GM21723 (cell line): ENCODE data around the gene TUBB1.
"Not testable (repeated sequence)": the region's sequence is repeated elsewhere in the genome, so short reads cannot be mapped to it uniquely, and the experiment has no call there.

ENCODE experiments used
- ATAC-seq: cut with Tn5 transposase; IDR thresholded peaks from one replicate; pipeline ENCODE4 v1.9.1; 2021; ENCODE audit warnings: mild to moderate bottlenecking, moderate library complexity; ENCODE audit not compliant: unreplicated experiment

Gene TUBB1

GRCh38 chr20:59019217-59019616 is at the start of gene TUBB1:
Gene TUBB1 (plus strand): TSS chr20:59019429. CDS start chr20:59019523, 94 bp downstream.
- no peak for ATAC-seq

GRCh38 chr20:58969439-58969838 is 49.8 kb upstream of the TUBB1 start:
- ATAC-seq = no peak

GRCh38 chr20:58970146-58970545 is 49.1 kb upstream of the TUBB1 start:
- ATAC-seq = peak; percentile 57

GRCh38 chr20:58971429-58971828 is 47.8 kb upstream of the TUBB1 start:
- ATAC-seq = no peak

- no peak for ATAC-seq
Observed at GRCh38 chr20:58973179-58973578, 46.0 kb upstream of the TUBB1 start.

GRCh38 chr20:58973866-58974265 is 45.4 kb upstream of the TUBB1 start:
- no peak for ATAC-seq

- no peak for ATAC-seq
Observed at GRCh38 chr20:58975353-58975752, 43.9 kb upstream of the TUBB1 start.

- no peak for ATAC-seq
Observed at GRCh38 chr20:58976061-58976730, 43.0 kb upstream of the TUBB1 start.

- ATAC-seq = no peak
Observed at GRCh38 chr20:58978351-58979190, 40.7 kb upstream of the TUBB1 start.

GRCh38 chr20:58980711-58981627 is 38.3 kb upstream of the TUBB1 start, which contains the start of gene NELFCD:
Gene NELFCD (plus strand): TSS chr20:58981256. CDS start chr20:58981310, 54 bp downstream.
- ATAC-seq = peak; percentile 70

GRCh38 chr20:58981628-58982364 is 37.4 kb upstream of the TUBB1 start:
- no peak for ATAC-seq

GRCh38 chr20:58982406-58983114 is 36.7 kb upstream of the TUBB1 start:
- no peak for ATAC-seq

- not testable (repeated sequence) for ATAC-seq
Observed at GRCh38 chr20:58983115-58983468, 36.1 kb upstream of the TUBB1 start.

- ATAC-seq = no peak
Observed at GRCh38 chr20:58984691-58985090, 34.5 kb upstream of the TUBB1 start.

GRCh38 chr20:58985656-58986055 is 33.6 kb upstream of the TUBB1 start:
- ATAC-seq = no peak

GRCh38 chr20:58986286-58986967 is 32.8 kb upstream of the TUBB1 start:
- ATAC-seq = no peak

GRCh38 chr20:58986968-58987517 is 32.2 kb upstream of the TUBB1 start:
- no peak for ATAC-seq

- ATAC-seq = no peak
Observed at GRCh38 chr20:58987790-58988564, 31.3 kb upstream of the TUBB1 start.
